ENCODE results near the gene OR7A10. TPM values are rescaled to one million over a fixed set of nuclear protein-coding genes. Genes with fewer than 3 reads are reported as not detected.

The OR7A10 gene
- total RNA-seq, 4 donors from 2014 or later, result not detected

DNA sequence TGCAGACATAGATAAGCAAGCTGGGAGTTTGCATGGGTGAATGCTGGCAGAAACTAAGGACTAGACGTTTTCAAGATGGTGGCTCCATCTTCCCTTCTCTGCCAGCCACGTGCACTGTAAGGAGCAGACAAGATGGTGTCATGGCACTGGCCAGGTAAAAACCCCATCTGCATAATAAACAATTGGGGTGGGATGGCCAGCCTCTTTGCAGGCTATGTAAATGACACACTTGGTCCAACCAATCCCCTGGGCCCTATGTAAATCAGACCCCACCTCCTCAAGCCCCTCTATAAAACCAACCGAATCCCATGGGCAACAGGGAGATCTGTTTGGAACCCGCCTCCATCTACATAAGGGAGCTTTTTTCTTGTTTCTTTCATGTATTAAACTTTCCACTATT, 11.3 kb downstream of the OR7A10 start:
- TF ChIP-seq POLR2AphosphoS5 (IDR thresholded peaks at IDR 0.05) (no peak), EP300 (IDR thresholded peaks at IDR 0.05) (no peak), POLR2A (IDR thresholded peaks at IDR 0.05; ENCODE audit: low read depth) (no peak)
- TF ChIP-seq, protein P1, sequence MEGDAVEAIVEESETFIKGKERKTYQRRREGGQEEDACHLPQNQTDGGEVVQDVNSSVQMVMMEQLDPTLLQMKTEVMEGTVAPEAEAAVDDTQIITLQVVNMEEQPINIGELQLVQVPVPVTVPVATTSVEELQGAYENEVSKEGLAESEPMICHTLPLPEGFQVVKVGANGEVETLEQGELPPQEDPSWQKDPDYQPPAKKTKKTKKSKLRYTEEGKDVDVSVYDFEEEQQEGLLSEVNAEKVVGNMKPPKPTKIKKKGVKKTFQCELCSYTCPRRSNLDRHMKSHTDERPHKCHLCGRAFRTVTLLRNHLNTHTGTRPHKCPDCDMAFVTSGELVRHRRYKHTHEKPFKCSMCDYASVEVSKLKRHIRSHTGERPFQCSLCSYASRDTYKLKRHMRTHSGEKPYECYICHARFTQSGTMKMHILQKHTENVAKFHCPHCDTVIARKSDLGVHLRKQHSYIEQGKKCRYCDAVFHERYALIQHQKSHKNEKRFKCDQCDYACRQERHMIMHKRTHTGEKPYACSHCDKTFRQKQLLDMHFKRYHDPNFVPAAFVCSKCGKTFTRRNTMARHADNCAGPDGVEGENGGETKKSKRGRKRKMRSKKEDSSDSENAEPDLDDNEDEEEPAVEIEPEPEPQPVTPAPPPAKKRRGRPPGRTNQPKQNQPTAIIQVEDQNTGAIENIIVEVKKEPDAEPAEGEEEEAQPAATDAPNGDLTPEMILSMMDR (IDR thresholded peaks at IDR 0.05), result no peak
- Histone ChIP-seq H3K4me3 (no peak overlapping the region), H3K27me3 (peaks cover 0 to 13% (median 0%) of the 10 kb centered on the region in 4 donors), H3K36me3 (no peaks in the 10 kb centered on the region), H3K4me1 (no peaks in the 10 kb centered on the region), H3K9me3 (peaks cover 0 to 10% (median 0%) of the 10 kb centered on the region in 4 donors), H3K27ac (replicated peaks in 1 of 4) (no peak overlapping the region)
- intact Hi-C loops (cut with DNase I), result no loop called here
- WGBS, result 82% methylated on average over 4 of the region's 4 CpGs
- DNase-seq (ENCODE audit: extremely low spot score), result no peak

DNA sequence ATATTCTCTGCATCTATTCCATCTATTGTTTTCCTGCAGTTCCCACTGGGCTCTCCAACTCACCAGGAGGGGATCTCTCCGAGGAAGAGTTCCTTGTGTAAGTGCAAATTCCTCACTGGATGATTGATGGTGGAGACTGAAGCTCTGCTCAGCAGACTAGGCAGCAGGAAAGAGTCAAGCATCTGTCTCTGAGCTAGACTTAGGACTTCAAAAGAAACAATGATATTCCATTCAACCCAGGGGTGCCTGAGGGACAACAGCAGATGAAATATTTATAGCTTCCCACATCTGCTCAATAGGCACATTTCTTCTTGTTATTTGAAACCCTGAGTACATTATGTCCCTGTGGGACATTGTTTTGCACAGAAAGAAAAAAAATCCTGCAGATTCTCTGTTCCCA, 13.7 kb downstream of the OR7A10 start, which contains the start of the genes OR7A5 and OR7C1:
Gene OR7A5, minus strand, starts transcription at position 175 of the 400 bp plus-strand sequence. CDS start 6,944 bp downstream, outside the sequence.
Gene OR7C1, minus strand, starts transcription at position 175 of the 400 bp plus-strand sequence. CDS start 35,049 bp downstream, outside the sequence.
- 43% methylated on average over 1 of the region's 1 CpG for WGBS
- H3K27me3 ChIP-seq, result peaks cover 0 to 7% (median 0%) of the 10 kb centered on the region in 4 donors
- no peak within 1 kb of the TSS for H3K4me3 ChIP-seq
- no peak for DNase-seq (ENCODE audit: extremely low spot score)
- H3K9me3 ChIP-seq, result peaks cover 0 to 10% (median 0%) of the 10 kb centered on the region in 4 donors
- H3K27ac ChIP-seq (replicated peaks in 1 of 4), result no peak within 1 kb of the TSS
- H3K36me3 ChIP-seq, result no peaks in the 10 kb centered on the region
- no peaks in the 10 kb centered on the region for H3K4me1 ChIP-seq
- TF ChIP-seq POLR2A (IDR thresholded peaks at IDR 0.05; ENCODE audit: low read depth), result no peak
- intact Hi-C loops (cut with DNase I), result no loop called here

DNA sequence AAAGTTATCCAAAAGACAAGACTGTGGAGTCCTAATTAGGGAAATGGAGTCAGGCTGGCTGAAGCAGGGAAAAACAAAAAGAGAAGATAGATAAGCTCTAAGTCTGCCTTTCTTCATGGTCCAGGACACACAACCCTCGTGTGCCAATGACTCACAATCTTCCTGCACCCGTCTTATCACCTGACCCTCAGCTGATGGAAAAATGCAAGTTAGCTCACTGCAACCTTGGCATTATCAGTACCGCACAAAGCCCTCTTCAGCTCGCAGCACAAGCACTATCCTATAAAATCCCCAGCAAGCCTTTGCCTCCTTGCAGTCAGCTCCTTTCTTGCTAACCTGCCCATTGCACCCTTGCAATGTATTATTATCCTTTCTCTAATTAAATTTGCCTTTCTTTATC, 18.0 kb downstream of the OR7A10 start:
- Histone ChIP-seq H3K27ac (replicated peaks in 1 of 4) (no peak overlapping the region), H3K36me3 (no peaks in the 10 kb centered on the region), H3K9me3 (peaks cover 0 to 2% (median 0%) of the 10 kb centered on the region in 4 donors), H3K4me3 (no peak overlapping the region), H3K27me3 (peaks cover 0 to 16% (median 0%) of the 10 kb centered on the region in 4 donors), H3K4me1 (no peaks in the 10 kb centered on the region)
- WGBS, result 69% methylated on average over 4 of the region's 4 CpGs
- intact Hi-C loops (cut with DNase I), result no loop called here
- DNase-seq (ENCODE audit: extremely low spot score), result no peak
- TF ChIP-seq POLR2A (IDR thresholded peaks at IDR 0.05; ENCODE audit: low read depth), result no peak
- TF ChIP-seq, protein P1 (IDR thresholded peaks at IDR 0.05), result no peak

DNA sequence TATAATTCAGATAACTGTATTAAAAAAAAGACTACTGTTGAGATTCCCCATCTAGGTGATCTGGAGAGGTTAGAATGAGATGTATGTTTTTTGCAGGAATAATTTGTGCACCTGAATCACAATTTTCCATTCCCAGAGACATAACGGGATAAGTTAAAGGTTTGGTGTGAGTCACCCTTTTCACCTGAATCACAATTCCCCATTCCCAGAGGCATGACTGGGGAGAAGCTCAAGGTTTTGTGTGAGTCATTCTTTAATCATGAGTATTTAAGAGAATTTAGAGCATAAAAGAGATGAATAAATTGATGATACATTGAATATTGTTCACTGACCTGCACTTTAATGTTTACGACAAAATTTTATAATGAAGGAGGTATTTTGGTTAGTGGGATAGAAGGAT, 22.7 kb downstream of the OR7A10 start:
- WGBS, result 89% methylated on average over 2 of the region's 2 CpGs
- H3K27me3 ChIP-seq, result peaks cover 0 to 33% (median 0%) of the 10 kb centered on the region in 4 donors
- H3K4me3 ChIP-seq, result no peak overlapping the region
- no peak for TF ChIP-seq POLR2AphosphoS5 (IDR thresholded peaks at IDR 0.05)
- no peak for TF ChIP-seq EP300 (IDR thresholded peaks at IDR 0.05)
- no peak for TF ChIP-seq POLR2A (IDR thresholded peaks at IDR 0.05; ENCODE audit: low read depth)
- TF ChIP-seq, protein P1 (IDR thresholded peaks at IDR 0.05), result no peak
- no peak for DNase-seq (ENCODE audit: extremely low spot score)
- H3K36me3 ChIP-seq, result no peaks in the 10 kb centered on the region
- H3K4me1 ChIP-seq, result no peaks in the 10 kb centered on the region
- H3K9me3 ChIP-seq, result peaks cover 0 to 6% (median 2%) of the 10 kb centered on the region in 4 donors
- intact Hi-C loops (cut with DNase I), result no loop called here
- H3K27ac ChIP-seq (replicated peaks in 1 of 4), result no peak overlapping the region

DNA sequence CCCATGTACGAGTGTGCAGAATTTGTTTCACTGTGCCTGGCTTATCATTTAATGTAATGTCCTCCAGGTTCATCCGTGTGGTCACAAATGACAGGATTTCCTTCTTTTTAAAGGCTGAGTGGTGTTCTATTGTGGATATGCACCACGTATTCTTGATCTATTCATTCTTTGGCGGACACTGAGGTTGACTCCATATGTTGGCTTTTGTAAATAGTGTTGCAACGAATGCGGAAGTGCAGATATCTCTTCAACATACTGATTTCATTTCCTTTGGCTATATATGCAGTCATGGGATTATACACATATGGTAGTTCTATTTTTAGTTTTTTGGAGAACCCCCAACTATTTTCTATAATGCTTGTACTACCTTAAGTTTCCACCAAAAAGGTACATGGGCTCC, 26.8 kb downstream of the OR7A10 start:
- 48% methylated on average over 6 of the region's 6 CpGs for WGBS
- Histone ChIP-seq H3K36me3 (no peaks in the 10 kb centered on the region), H3K4me1 (no peaks in the 10 kb centered on the region), H3K27ac (replicated peaks in 1 of 4) (no peak overlapping the region), H3K9me3 (peaks cover 0 to 6% (median 2%) of the 10 kb centered on the region in 4 donors), H3K4me3 (no peak overlapping the region), H3K27me3 (peaks cover 0 to 30% (median 0%) of the 10 kb centered on the region in 4 donors)
- TF ChIP-seq EP300 (IDR thresholded peaks at IDR 0.05) (no peak), POLR2A (IDR thresholded peaks at IDR 0.05; ENCODE audit: low read depth) (no peak)
- TF ChIP-seq, protein P1 (IDR thresholded peaks at IDR 0.05), result no peak
- no peak for DNase-seq (ENCODE audit: extremely low spot score)
- intact Hi-C loops (cut with DNase I), result no loop called here

Data from esophagus muscularis mucosa (tissue), 4 donors.